H9 (cell line): ENCODE data around the gene PTPRC. TPM values are rescaled to one million over a fixed set of nuclear protein-coding genes. Genes with fewer than 3 reads are reported as not detected.

Source experiments
- DNase-seq: peaks from one replicate; pipeline ENCODE4 v3.0.0-alpha.2; 2017
- H2AFZ ChIP-seq: one replicate; pipeline ENCODE4 v1.6.1; 2013; ENCODE audit warnings: mild to moderate bottlenecking, low read length, control low read depth, moderate library complexity
- H2AK5ac ChIP-seq: 2 replicates; pipeline ENCODE4 v1.6.1; 2013; ENCODE audit warnings: low read length, control low read depth, mixed read lengths; ENCODE audit not compliant: insufficient read length
- H2BK120ac ChIP-seq: one replicate; pipeline ENCODE4 v1.6.1; 2013; ENCODE audit warnings: low read depth, mild to moderate bottlenecking, low read length, control low read depth, inconsistent platforms; ENCODE audit not compliant: poor library complexity, severe bottlenecking
- H2BK12ac ChIP-seq: 2 replicates; pipeline ENCODE4 v1.6.1; 2013; ENCODE audit warnings: low read length, control low read depth, mixed read lengths, low read depth; ENCODE audit not compliant: insufficient read length
- H2BK15ac ChIP-seq: 2 replicates; pipeline ENCODE4 v1.6.1; 2013; ENCODE audit warnings: low read depth, low read length, control low read depth
- H2BK20ac ChIP-seq: one replicate; pipeline ENCODE4 v1.6.1; 2013; ENCODE audit warnings: low read depth, mild to moderate bottlenecking, low read length, control low read depth, inconsistent platforms; ENCODE audit not compliant: poor library complexity, severe bottlenecking
- H2BK5ac ChIP-seq: 2 replicates; pipeline ENCODE4 v1.6.1; 2013; ENCODE audit warnings: low read length, control low read depth, mixed read lengths; ENCODE audit not compliant: insufficient read length
- H3K14ac ChIP-seq: 2 replicates; pipeline ENCODE4 v1.6.1; 2013; ENCODE audit warnings: low read length, control low read depth; ENCODE audit not compliant: insufficient read depth
- H3K18ac ChIP-seq: 2 replicates; pipeline ENCODE4 v1.6.1; 2013; ENCODE audit warnings: low read depth, mild to moderate bottlenecking, mixed read lengths, low read length, control low read depth; ENCODE audit not compliant: insufficient read length
- H3K23ac ChIP-seq: 2 replicates; pipeline ENCODE4 v1.6.1; 2013; ENCODE audit warnings: low read length, control low read depth, mixed read lengths, low read depth; ENCODE audit not compliant: insufficient read length
- H3K23me2 ChIP-seq: 2 replicates; pipeline ENCODE4 v1.6.1; 2013; ENCODE audit warnings: low read depth, mild to moderate bottlenecking, mixed read lengths, low read length, control low read depth; ENCODE audit not compliant: insufficient read length, poor library complexity, severe bottlenecking
- H3K27ac ChIP-seq: 2 replicates; pipeline ENCODE4 v1.5.1; 2013; ENCODE audit warnings: low read length, control low read depth, mixed read lengths, low read depth; ENCODE audit not compliant: insufficient read length
- H3K27me3 ChIP-seq: 2 replicates; pipeline ENCODE4 v1.6.1; 2013; ENCODE audit warnings: low read length, control low read depth, inconsistent platforms; ENCODE audit not compliant: insufficient read depth
- H3K4ac ChIP-seq: 2 replicates; pipeline ENCODE4 v1.6.1; 2013; ENCODE audit warnings: low read depth, mild to moderate bottlenecking, control low read depth, inconsistent platforms, low read length, moderate library complexity
- H3K4me1 ChIP-seq: 2 replicates; pipeline ENCODE4 v1.6.1; 2013; ENCODE audit warnings: low read length, control low read depth, inconsistent platforms; ENCODE audit not compliant: insufficient read depth
- H3K4me2 ChIP-seq: 2 replicates; pipeline ENCODE4 v1.6.1; 2013; ENCODE audit warnings: low read length, control low read depth, mixed read lengths; ENCODE audit not compliant: insufficient read length, insufficient read depth
- H3K56ac ChIP-seq: 2 replicates; pipeline ENCODE4 v1.6.1; 2013; ENCODE audit warnings: low read depth, mild to moderate bottlenecking, mixed read lengths, low read length, control low read depth; ENCODE audit not compliant: insufficient read length
- H3K79me1 ChIP-seq: 2 replicates; pipeline ENCODE4 v1.6.1; 2013; ENCODE audit warnings: low read depth, mild to moderate bottlenecking, moderate library complexity, low read length, control low read depth, inconsistent platforms; ENCODE audit not compliant: insufficient read depth, poor library complexity, severe bottlenecking
- H3K79me2 ChIP-seq: 2 replicates; pipeline ENCODE4 v1.6.1; 2013; ENCODE audit warnings: low read length, control low read depth, inconsistent platforms; ENCODE audit not compliant: insufficient read depth
- H3K9ac ChIP-seq: 2 replicates; pipeline ENCODE4 v1.6.1; 2013; ENCODE audit warnings: low read length, control low read depth, mixed read lengths; ENCODE audit not compliant: insufficient read length; ENCODE audit errors: extremely low read depth
- H3K9me3 ChIP-seq: one replicate; pipeline ENCODE4 v1.6.1; 2013; ENCODE audit warnings: low read depth, low read length, inconsistent platforms; ENCODE audit not compliant: control insufficient read depth
- H3T11ph ChIP-seq: one replicate; pipeline ENCODE4 v1.6.1; 2013; ENCODE audit warnings: mild to moderate bottlenecking, low read length, control low read depth, inconsistent platforms
- H4K20me1 ChIP-seq: one replicate; pipeline ENCODE4 v1.6.1; 2013; ENCODE audit not compliant: control insufficient read depth, insufficient read length, insufficient read depth
- H4K5ac ChIP-seq: 2 replicates; pipeline ENCODE4 v1.6.1; 2013; ENCODE audit warnings: low read depth, mild to moderate bottlenecking, mixed read lengths, low read length, control low read depth; ENCODE audit not compliant: insufficient read length
- H4K8ac ChIP-seq: replicated peaks from 2 replicates; pipeline ENCODE4 v1.6.1; 2013; ENCODE audit warnings: low read length, control low read depth, mixed read lengths, low read depth; ENCODE audit not compliant: insufficient read length
- H4K91ac ChIP-seq: 2 replicates; pipeline ENCODE4 v1.6.1; 2013; ENCODE audit warnings: low read depth, mild to moderate bottlenecking, moderate library complexity, mixed read lengths, low read length, control low read depth; ENCODE audit not compliant: insufficient read length
- H3K27ac Mint-ChIP-seq, 3 experiments: 2 replicates in 2 of 3; 3 replicates in 1 of 3; pipeline ENCODE4 v1.8.0; 2020 to 2021; ENCODE audit warnings: mixed read lengths in 3 of 3, mild to moderate bottlenecking in 1 of 3, moderate library complexity in 1 of 3
- H3K27me3 Mint-ChIP-seq: 2 replicates; pipeline ENCODE4 v1.8.0; 2021; ENCODE audit warnings: low read depth, mild to moderate bottlenecking, moderate library complexity, mixed read lengths
- H3K36me3 Mint-ChIP-seq, 3 experiments: 2 replicates in 2 of 3; 3 replicates in 1 of 3; pipeline ENCODE4 v1.8.0; 2020 to 2021; ENCODE audit warnings: low read depth in 3 of 3, mixed read lengths in 3 of 3; ENCODE audit not compliant: insufficient read depth in 1 of 3
- H3K4me1 Mint-ChIP-seq, 2 experiments: 2 replicates each; pipeline ENCODE4 v1.8.0; 2020; ENCODE audit warnings: mixed read lengths in 2 of 2
- H3K4me3 Mint-ChIP-seq, 2 experiments: 2 replicates in 1 of 2; 3 replicates in 1 of 2; pipeline ENCODE4 v1.8.0; 2020 to 2021; ENCODE audit warnings: mild to moderate bottlenecking in 2 of 2, mixed read lengths in 2 of 2, moderate library complexity in 1 of 2
- H3K9me3 Mint-ChIP-seq, 2 experiments: 2 replicates in 1 of 2; 3 replicates in 1 of 2; pipeline ENCODE4 v1.8.0; 2020; ENCODE audit warnings: mild to moderate bottlenecking in 2 of 2, mixed read lengths in 2 of 2, moderate library complexity in 1 of 2
- total RNA-seq: library from RNA; stranded (reverse); gene quantifications from 2 replicates; pipeline ENCODE4 v1.2.1, GENCODE V29; 2021
- TF ChIP-seq, protein P1 (sequence below): fragments of 200-600 bp; sonication (generic); conservative IDR thresholded peaks from 3 replicates; pipeline ENCODE4 v1.8.0; 2021; ENCODE audit warnings: antibody characterized with exemption, mild to moderate bottlenecking

PTPRC gene
- total RNA-seq, 1 experiment from 2014 or later: not detected

- Mint-ChIP-seq H3K36me3 (no peaks in the 10 kb centered on the region), H3K27me3 (no peaks in the 10 kb centered on the region), H3K4me3 (no peak overlapping the region), H3K9me3 (no peaks in the 10 kb centered on the region), H3K27ac (no peak overlapping the region), H3K4me1 (peaks cover 0 to 6% of the 10 kb centered on the region in 2 experiments; a peak in 1 of 4 replicates)
- H2AK5ac ChIP-seq: no peak overlapping the region
- H3K14ac ChIP-seq: no peak overlapping the region
- no peak overlapping the region for H4K5ac ChIP-seq
- H2BK120ac ChIP-seq: no peak overlapping the region
- H3K4me1 ChIP-seq: no peaks in the 10 kb centered on the region
- H3K27ac ChIP-seq: no peak overlapping the region
- no peaks in the 10 kb centered on the region for H3K79me1 ChIP-seq
- no peak for DNase-seq
- no peak overlapping the region for H4K91ac ChIP-seq
- no peak overlapping the region for H3K4ac ChIP-seq
- no peak overlapping the region for H3K4me2 ChIP-seq
- no peak overlapping the region for H2BK15ac ChIP-seq
- H3K23ac ChIP-seq: no peak overlapping the region
- no peaks in the 10 kb centered on the region; the same call in 1 of the 2 replicates for H3K79me2 ChIP-seq
- TF ChIP-seq, protein P1, sequence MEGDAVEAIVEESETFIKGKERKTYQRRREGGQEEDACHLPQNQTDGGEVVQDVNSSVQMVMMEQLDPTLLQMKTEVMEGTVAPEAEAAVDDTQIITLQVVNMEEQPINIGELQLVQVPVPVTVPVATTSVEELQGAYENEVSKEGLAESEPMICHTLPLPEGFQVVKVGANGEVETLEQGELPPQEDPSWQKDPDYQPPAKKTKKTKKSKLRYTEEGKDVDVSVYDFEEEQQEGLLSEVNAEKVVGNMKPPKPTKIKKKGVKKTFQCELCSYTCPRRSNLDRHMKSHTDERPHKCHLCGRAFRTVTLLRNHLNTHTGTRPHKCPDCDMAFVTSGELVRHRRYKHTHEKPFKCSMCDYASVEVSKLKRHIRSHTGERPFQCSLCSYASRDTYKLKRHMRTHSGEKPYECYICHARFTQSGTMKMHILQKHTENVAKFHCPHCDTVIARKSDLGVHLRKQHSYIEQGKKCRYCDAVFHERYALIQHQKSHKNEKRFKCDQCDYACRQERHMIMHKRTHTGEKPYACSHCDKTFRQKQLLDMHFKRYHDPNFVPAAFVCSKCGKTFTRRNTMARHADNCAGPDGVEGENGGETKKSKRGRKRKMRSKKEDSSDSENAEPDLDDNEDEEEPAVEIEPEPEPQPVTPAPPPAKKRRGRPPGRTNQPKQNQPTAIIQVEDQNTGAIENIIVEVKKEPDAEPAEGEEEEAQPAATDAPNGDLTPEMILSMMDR: no peak
- H4K8ac ChIP-seq: no peak overlapping the region
- H2AFZ ChIP-seq: no peak overlapping the region
- H3K56ac ChIP-seq: no peak overlapping the region
- no peaks in the 10 kb centered on the region for H4K20me1 ChIP-seq
- no peak overlapping the region for H3T11ph ChIP-seq
- no peaks in the 10 kb centered on the region for H3K23me2 ChIP-seq
- no peaks in the 10 kb centered on the region for H3K27me3 ChIP-seq
- no peak overlapping the region for H3K9ac ChIP-seq
- no peak overlapping the region for H2BK5ac ChIP-seq
- no peak overlapping the region for H2BK20ac ChIP-seq
- no peak overlapping the region for H2BK12ac ChIP-seq
- no peak overlapping the region for H3K18ac ChIP-seq
- H3K9me3 ChIP-seq: no peaks in the 10 kb centered on the region
Measured at GRCh38 chr1:198629610-198630009, 9.2 kb upstream of the PTPRC start.
